Psoas muscle (tissue), 8 donors: ENCODE measurements around the gene TMEM185A. TPM values are rescaled to one million over a fixed set of nuclear protein-coding genes. Genes with fewer than 3 reads are reported as not detected.
"Not testable (repeated sequence)": the region's sequence is repeated elsewhere in the genome, so short reads cannot be mapped to it uniquely, and the experiment has no call there.

Experiments used
- ATAC-seq, 4 donors: fragments of 200-7000 bp; cut with Tn5 transposase; one replicate each; pipeline ENCODE4 v1.9.1; 2020; ENCODE audit warnings: moderate library complexity in 3 of 4, mild to moderate bottlenecking in 2 of 4
- DNase-seq, 2 donors: peaks; one replicate each; pipeline ENCODE4 v3.0.0-alpha.2; 2020
- H3K27ac ChIP-seq: fragments of 200-600 bp; one replicate; pipeline ENCODE4 v1.8.0; 2022
- H3K27me3 ChIP-seq, 3 donors: fragments of 200-600 bp in 1 of 3; one replicate each; pipeline versions ENCODE4 v1.6.1 to v1.8.0; 2013 to 2022; ENCODE audit warnings: low read length in 2 of 3, mild to moderate bottlenecking in 2 of 3, moderate library complexity in 1 of 3; ENCODE audit not compliant: insufficient read depth in 3 of 3
- H3K36me3 ChIP-seq, 2 donors: fragments of 200-600 bp in 1 of 2; one replicate each; pipeline versions ENCODE4 v1.6.1 to v1.8.0; 2013 to 2022; ENCODE audit warnings: low read depth in 1 of 2, mild to moderate bottlenecking in 1 of 2, moderate library complexity in 1 of 2; ENCODE audit not compliant: insufficient read depth in 1 of 2
- H3K4me1 ChIP-seq: fragments of 200-600 bp; one replicate; pipeline ENCODE4 v1.8.0; 2022
- H3K4me3 ChIP-seq: fragments of 200-600 bp; one replicate; pipeline ENCODE4 v1.8.0; 2022; ENCODE audit warnings: mild to moderate bottlenecking
- H3K9me3 ChIP-seq: fragments of 200-600 bp; one replicate; pipeline ENCODE4 v1.8.0; 2022
- WGBS, 3 donors: extraction: QIAGEN DNeasy Blood & Tissue Kit; methylation state at CpG; one replicate each; pipeline versions ENCODE4 v1.1.6 to v1.1.7; 2013; 5-methylcytosine and 5-hydroxymethylcytosine counted together
- intact Hi-C, 2 donors: fragments of 100-400 bp; cut with DNase I; formaldehyde crosslinking; loops; one replicate each; pipeline versions ENCODE4 v1.11.0 to v1.14.2; 2022
- polyA plus RNA-seq, 3 donors: library from polyadenylated mRNA; stranded (reverse); fragments of 200-250 nt; gene quantifications; one replicate each; pipeline ENCODE4 v1.2.3, GENCODE V29; 2013
- total RNA-seq, 4 donors: library from RNA; stranded (reverse); fragmentation: NEBNext Ultra II Directional in 2 of 4; extraction: Animal tissue kit (Norgen Biotek cat#: 25700) in 2 of 4; gene quantifications; one replicate each; pipeline versions ENCODE4 v1.2.1 to v1.2.4, GENCODE V29; 2021 to 2023
- TF ChIP-seq, protein P1 (sequence below): fragments of 200-600 bp; IDR thresholded peaks from one replicate; pipeline ENCODE4 v1.8.0; 2022; ENCODE audit warnings: antibody characterized with exemption
- donor health status: healthy with polysubstance abuse.
- donor health status: DM: no; HTN: no; CAD: no; lungs with moderate emphysema.
- donor health status: Bipolar disorder and iron deficiency.
- donor health status: healthy.
- donor health status: DM: yes; HTN: yes; CAD: no.
- donor health status: DM: no; HTN: no; CAD: no.
- donor health status: DM: no; HTN: no; CAD: no.
- donor health status: DM: yes; HTN: yes; CAD: no.

TMEM185A gene
- total and polyA plus RNA-seq, 7 donors: 6.3 to 17.5 (median 9.5) TPM

DNA sequence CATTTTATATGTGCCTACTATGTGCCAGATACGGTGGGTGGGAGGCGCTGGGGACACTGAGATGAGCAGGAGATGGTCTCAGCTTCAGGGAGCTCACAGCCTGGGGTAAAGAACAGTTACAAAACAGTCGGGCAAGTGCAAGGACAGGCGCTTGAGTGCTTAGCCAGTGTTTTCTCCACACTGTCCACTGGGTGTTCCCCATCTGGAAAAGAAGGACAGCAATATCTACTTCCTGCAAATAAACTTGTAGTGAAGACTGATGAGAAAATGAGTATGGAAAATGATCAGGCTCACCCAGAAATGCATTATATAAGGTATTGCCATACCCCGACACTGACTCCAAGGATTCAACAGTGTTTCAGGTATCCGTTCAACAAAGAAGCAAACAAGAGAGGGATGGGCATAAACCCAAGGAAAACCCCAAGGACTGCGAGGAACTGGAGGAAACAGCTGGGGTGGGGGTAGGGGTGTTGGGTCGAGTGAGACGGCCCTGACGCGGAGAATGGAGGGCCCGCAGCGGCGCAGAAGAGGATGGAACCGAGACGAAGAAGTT is 835 bp downstream of the TMEM185A start:
- H3K4me1 ChIP-seq: peaks cover 7% of the 10 kb centered on the region
- intact Hi-C loops: loop anchor here (10.0 kb wide), 3 partner anchors 84 to 126 kb away; partner anchors contain the start of genes IDS (in 1 of the 2) and MAGEA11 (in 1 of the 2)
- peak overlapping the region; percentile 79 for H3K4me3 ChIP-seq
- peak overlapping the region; percentile 63 for H3K27ac ChIP-seq
- DNase-seq: no peak
- no peaks in the 10 kb centered on the region for H3K36me3 ChIP-seq
- H3K27me3 ChIP-seq: no peaks in the 10 kb centered on the region
- no peaks in the 10 kb centered on the region for H3K9me3 ChIP-seq
- 2 to 31% (median 3%) methylated on average over 14 to 16 of the region's 16 CpGs for WGBS, 3 donors
- TF ChIP-seq, protein P1, sequence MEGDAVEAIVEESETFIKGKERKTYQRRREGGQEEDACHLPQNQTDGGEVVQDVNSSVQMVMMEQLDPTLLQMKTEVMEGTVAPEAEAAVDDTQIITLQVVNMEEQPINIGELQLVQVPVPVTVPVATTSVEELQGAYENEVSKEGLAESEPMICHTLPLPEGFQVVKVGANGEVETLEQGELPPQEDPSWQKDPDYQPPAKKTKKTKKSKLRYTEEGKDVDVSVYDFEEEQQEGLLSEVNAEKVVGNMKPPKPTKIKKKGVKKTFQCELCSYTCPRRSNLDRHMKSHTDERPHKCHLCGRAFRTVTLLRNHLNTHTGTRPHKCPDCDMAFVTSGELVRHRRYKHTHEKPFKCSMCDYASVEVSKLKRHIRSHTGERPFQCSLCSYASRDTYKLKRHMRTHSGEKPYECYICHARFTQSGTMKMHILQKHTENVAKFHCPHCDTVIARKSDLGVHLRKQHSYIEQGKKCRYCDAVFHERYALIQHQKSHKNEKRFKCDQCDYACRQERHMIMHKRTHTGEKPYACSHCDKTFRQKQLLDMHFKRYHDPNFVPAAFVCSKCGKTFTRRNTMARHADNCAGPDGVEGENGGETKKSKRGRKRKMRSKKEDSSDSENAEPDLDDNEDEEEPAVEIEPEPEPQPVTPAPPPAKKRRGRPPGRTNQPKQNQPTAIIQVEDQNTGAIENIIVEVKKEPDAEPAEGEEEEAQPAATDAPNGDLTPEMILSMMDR: no peak
- ATAC-seq: peak; percentile 63 to 86 (median 74)

DNA sequence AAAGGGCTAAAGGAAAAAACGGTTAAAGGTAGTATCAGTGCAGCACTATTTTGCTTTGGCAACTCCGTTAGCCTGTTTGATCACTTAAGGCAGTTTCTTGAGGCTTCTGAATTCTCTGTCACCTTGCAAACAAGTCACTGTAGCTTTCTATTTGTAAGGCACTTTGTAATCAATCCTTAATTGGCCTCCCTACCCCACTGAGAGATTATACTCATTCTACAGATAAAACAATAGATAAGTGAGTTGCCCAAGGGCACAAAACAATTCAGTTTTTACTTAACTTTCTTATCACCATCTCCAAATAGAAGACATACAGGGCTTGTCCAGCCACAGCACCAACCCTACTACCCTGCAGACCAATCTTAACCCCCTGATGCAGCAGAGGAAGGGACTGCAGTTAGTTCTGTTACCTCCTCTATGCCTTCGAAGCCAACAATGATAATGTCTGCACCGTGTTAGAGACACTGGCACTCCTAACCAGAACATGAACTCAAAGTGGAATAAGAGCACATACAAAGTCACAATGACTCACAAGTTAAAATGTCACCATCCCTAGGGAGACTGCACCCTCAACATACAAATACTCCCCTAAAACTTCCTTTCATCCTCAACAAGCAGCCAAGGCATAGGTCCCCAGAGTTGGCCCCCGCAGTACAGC is 1.7 kb downstream of the TMEM185A start:
- H3K9me3 ChIP-seq: no peaks in the 10 kb centered on the region
- H3K4me3 ChIP-seq: peak overlapping the region; percentile 79
- ATAC-seq (peak in 1 of 4 donors; percentile 28), DNase-seq (no peak)
- TF ChIP-seq, protein P1: no peak
- H3K27me3 ChIP-seq: no peaks in the 10 kb centered on the region
- H3K27ac ChIP-seq: no peak overlapping the region
- intact Hi-C loops: loop anchor here (10.0 kb wide), 3 partner anchors 85 to 125 kb away; partner anchors contain the start of genes IDS (in 1 of the 2) and MAGEA11 (in 1 of the 2)
- H3K36me3 ChIP-seq: no peaks in the 10 kb centered on the region
- 62 to 82% (median 70%) methylated on average over 5 of the region's 5 CpGs for WGBS, 3 donors
- peaks cover 7% of the 10 kb centered on the region for H3K4me1 ChIP-seq

GRCh38 chrX:149628768-149629167 is 2.8 kb downstream of the TMEM185A start:
- H3K9me3 ChIP-seq: no peaks in the 10 kb centered on the region
- intact Hi-C loops: no loop called here
- H3K27ac ChIP-seq: no peak overlapping the region
- 66 to 89% (median 85%) methylated on average over 2 of the region's 2 CpGs for WGBS, 3 donors
- H3K27me3 ChIP-seq: no peaks in the 10 kb centered on the region
- H3K36me3 ChIP-seq: no peaks in the 10 kb centered on the region
- no peak overlapping the region for H3K4me3 ChIP-seq
- H3K4me1 ChIP-seq: peaks cover 16% of the 10 kb centered on the region
- ATAC-seq: no peak
- TF ChIP-seq, protein P1: no peak
- no peak for DNase-seq

DNA sequence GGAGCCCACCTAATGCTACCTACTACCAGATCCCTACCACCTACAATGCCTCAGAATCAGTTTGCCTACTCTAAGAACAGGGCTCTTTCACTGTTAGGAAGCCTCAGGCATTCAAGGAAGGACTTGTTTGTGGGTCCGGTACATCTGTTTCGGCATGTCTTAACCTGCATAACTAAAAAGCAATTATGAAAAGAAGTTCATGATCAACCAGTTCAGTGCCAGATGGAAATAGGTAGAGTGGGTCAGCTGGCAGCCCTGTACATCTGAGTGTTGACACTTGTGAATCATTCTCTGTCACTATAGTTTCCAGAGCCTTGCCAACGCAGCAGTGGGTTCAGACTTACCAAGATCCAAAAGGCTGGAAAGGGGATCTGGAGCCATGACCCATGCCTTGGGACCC is 3.3 kb downstream of the TMEM185A start:
- Histone ChIP-seq H3K27me3 (no peaks in the 10 kb centered on the region), H3K36me3 (no peaks in the 10 kb centered on the region), H3K4me3 (no peak overlapping the region), H3K27ac (no peak overlapping the region), H3K4me1 (peaks cover 21% of the 10 kb centered on the region), H3K9me3 (no peaks in the 10 kb centered on the region)
- ATAC-seq (no peak), DNase-seq (no peak)
- TF ChIP-seq, protein P1: no peak
- WGBS, 3 donors: 78 to 100% (median 85%) methylated on average over 3 of the region's 3 CpGs
- intact Hi-C loops: no loop called here

GRCh38 chrX:149626829-149627228 is 4.8 kb downstream of the TMEM185A start:
- H3K27me3 ChIP-seq, H3K4me3 ChIP-seq, H3K27ac ChIP-seq, DNase-seq, intact Hi-C loops, ATAC-seq, H3K9me3 ChIP-seq, H3K36me3 ChIP-seq: not testable (repeated sequence)
- 74 to 79% (median 75%) methylated on average over 8 of the region's 8 CpGs for WGBS, 3 donors
- H3K4me1 ChIP-seq: peaks cover 22% of the 10 kb centered on the region

GRCh38 chrX:149619662-149620061 is 11.9 kb downstream of the TMEM185A start:
- DNase-seq, H3K9me3 ChIP-seq, H3K27me3 ChIP-seq, ATAC-seq, H3K27ac ChIP-seq, H3K4me3 ChIP-seq, H3K36me3 ChIP-seq, intact Hi-C loops: not testable (repeated sequence)
- WGBS, 3 donors: no CpG with 5 or more reads among the region's 1 CpG
- H3K4me1 ChIP-seq: peaks cover 15% of the 10 kb centered on the region
